GM12878 (cell line): Measurements from ENCODE around the gene HEATR3. TPM values are rescaled to one million over a fixed set of nuclear protein-coding genes. Genes with fewer than 3 reads are reported as not detected.

Source experiments
- ATAC-seq: fragments of 200-7000 bp; cut with Tn5 transposase; 3 replicates; pipeline ENCODE4 v1.9.1; 2020; ENCODE audit warnings: mild to moderate bottlenecking, moderate library complexity
- BruUV-seq: library from RNA; stranded (reverse); fragments of 400-500 nt; replicated peaks from 2 replicates; lab custom pipeline; 2021; lab: Mats Ljungman, UMichigan
- CTCF ChIA-PET: fragments of 300-600 bp; sonication (Branson Sonifier 250); formaldehyde crosslinking; extraction: SDS; loops from one replicate; lab custom pipeline; 2021; ENCODE audit warnings: inconsistent platforms; lab: Yijun Ruan, JAX
- POLR2A ChIA-PET: fragments of 350-600 bp; formaldehyde crosslinking; extraction: SDS; loops from one replicate; lab custom pipeline; 2021; ENCODE audit warnings: inconsistent platforms; lab: Charles Lee
- RAD21 ChIA-PET: fragments of 300-600 bp; sonication (Branson Sonifier 250); formaldehyde crosslinking; loops from one replicate; lab custom pipeline; 2023; ENCODE audit warnings: antibody characterized with exemption; ENCODE audit not compliant: unreplicated experiment; lab: Charles Lee
- SMC1A ChIA-PET: fragments of 300-600 bp; sonication (Branson Sonifier 250); formaldehyde crosslinking; loops from one replicate; lab custom pipeline; 2023; ENCODE audit not compliant: unreplicated experiment, uncharacterized antibody; lab: Charles Lee
- DNase-seq: peaks from one replicate; pipeline ENCODE4 v3.0.0-alpha.2; 2011; ENCODE audit warnings: low read depth, low spot score
- FAIRE-seq: peaks from 3 replicates; lab custom pipeline; 2011; peaks lifted over from hg19 to GRCh38; lab: Jason Lieb, UNC
- H2AFZ ChIP-seq: 2 replicates; pipeline ENCODE4 v1.6.0; 2011; ENCODE audit warnings: low read depth, low read length, control low read depth; ENCODE audit not compliant: control insufficient read depth
- H3K27ac ChIP-seq: 2 replicates; pipeline ENCODE4 v1.5.1; 2011; ENCODE audit warnings: control low read depth; ENCODE audit not compliant: control insufficient read depth, insufficient read depth
- H3K27me3 ChIP-seq, 2 experiments: replicated peaks in 1 of 2; 2 replicates each; pipeline versions ENCODE4 v1.6.0 to v1.6.1; 2011; ENCODE audit warnings: low read length in 1 of 2; ENCODE audit not compliant: control insufficient read depth in 2 of 2, insufficient read depth in 2 of 2
- H3K36me3 ChIP-seq, 2 experiments: 2 replicates each; pipeline ENCODE4 v1.5.1; 2011; ENCODE audit warnings: low read length in 1 of 2; ENCODE audit not compliant: control insufficient read depth in 2 of 2, insufficient read depth in 2 of 2
- H3K4me1 ChIP-seq: 2 replicates; pipeline ENCODE4 v1.6.1; 2011; ENCODE audit warnings: mild to moderate bottlenecking, low read length, moderate library complexity, mixed read lengths; ENCODE audit not compliant: control insufficient read depth, insufficient read depth
- H3K4me2 ChIP-seq: 2 replicates; pipeline ENCODE4 v1.6.0; 2011; ENCODE audit warnings: control low read depth; ENCODE audit not compliant: control insufficient read depth, insufficient read depth
- H3K4me3 ChIP-seq: fragments of 200-600 bp; sonication (generic); 2 replicates; pipeline ENCODE4 v1.5.1; 2016
- H3K79me2 ChIP-seq: 2 replicates; pipeline ENCODE4 v1.6.0; 2011; ENCODE audit warnings: low read length; ENCODE audit not compliant: control insufficient read depth, insufficient read depth
- H3K9ac ChIP-seq: 2 replicates; pipeline ENCODE4 v1.8.0; 2011; ENCODE audit warnings: low read length, control low read depth, mixed read lengths; ENCODE audit not compliant: control insufficient read depth, insufficient read depth
- H3K9me3 ChIP-seq: replicated peaks from 3 replicates; pipeline ENCODE4 v1.5.1; 2011; ENCODE audit warnings: mild to moderate bottlenecking, low read length; ENCODE audit not compliant: control insufficient read depth, insufficient read depth
- H4K20me1 ChIP-seq: 2 replicates; pipeline ENCODE4 v1.6.0; 2011; ENCODE audit not compliant: control insufficient read depth, insufficient read depth
- EZH2 ChIP-seq: IDR thresholded peaks from 2 replicates; pipeline ENCODE4 v1.6.1; 2012; ENCODE audit warnings: low read depth, mild to moderate bottlenecking, control low read depth, inconsistent platforms, low read length, borderline replicate concordance; ENCODE audit not compliant: control insufficient read depth
- FOXM1 ChIP-seq: IDR thresholded peaks from 2 replicates; pipeline ENCODE4 v1.6.1; 2012; ENCODE audit warnings: low read depth, mild to moderate bottlenecking, inconsistent platforms, low read length, moderate library complexity
- HDAC6 ChIP-seq: fragments of 200-600 bp; sonication (generic); IDR thresholded peaks from one replicate; pipeline ENCODE4 v1.8.0; 2017; ENCODE audit warnings: antibody characterized with exemption; ENCODE audit not compliant: unreplicated experiment
- MEF2B ChIP-seq: fragments of 450-650 bp; IDR thresholded peaks from 2 replicates; pipeline ENCODE4 v1.6.1; 2018; ENCODE audit warnings: mild to moderate bottlenecking, moderate library complexity; ENCODE audit not compliant: partially characterized antibody, poor library complexity, severe bottlenecking
- MTA2 ChIP-seq: fragments of 450-650 bp; IDR thresholded peaks from 2 replicates; pipeline ENCODE4 v1.6.1; 2016; ENCODE audit warnings: low read depth, mild to moderate bottlenecking, moderate library complexity
- NBN ChIP-seq: fragments of 450-650 bp; IDR thresholded peaks from 2 replicates; pipeline ENCODE4 v1.6.1; 2016
- NR2C2 ChIP-seq: IDR thresholded peaks from 2 replicates; pipeline ENCODE4 v1.6.1; 2011; ENCODE audit warnings: borderline replicate concordance, low read depth; ENCODE audit not compliant: control insufficient read depth, insufficient read length
- POLR2AphosphoS2 ChIP-seq: IDR thresholded peaks from 2 replicates; pipeline ENCODE4 v1.6.1; 2011; ENCODE audit warnings: low read depth, mild to moderate bottlenecking, low read length, improper control_type of control experiment, moderate library complexity
- RBBP5 ChIP-seq: fragments of 200-600 bp; sonication (generic); conservative IDR thresholded peaks from 2 replicates; pipeline ENCODE4 v1.6.1; 2016
- RELA ChIP-seq: fragments of 450-650 bp; IDR thresholded peaks from 2 replicates; pipeline ENCODE4 v1.8.0; 2014; ENCODE audit warnings: borderline replicate concordance; ENCODE audit not compliant: partially characterized antibody
- SMAD1 ChIP-seq: fragments of 450-650 bp; IDR thresholded peaks from 2 replicates; pipeline ENCODE4 v1.6.1; 2018; ENCODE audit warnings: mild to moderate bottlenecking, low read depth; ENCODE audit not compliant: partially characterized antibody
- SMAD5 ChIP-seq: IDR thresholded peaks from 2 replicates; pipeline ENCODE4 v1.6.1; 2016; ENCODE audit warnings: antibody characterized with exemption, low read depth
- SMARCA5 ChIP-seq: fragments of 450-650 bp; IDR thresholded peaks from 2 replicates; pipeline ENCODE4 v1.6.1; 2017; ENCODE audit warnings: mild to moderate bottlenecking
- SPI1 ChIP-seq: IDR thresholded peaks from 2 replicates; pipeline ENCODE4 v1.6.1; 2011; ENCODE audit warnings: low read depth, mild to moderate bottlenecking, low read length, moderate library complexity, borderline replicate concordance; ENCODE audit not compliant: insufficient read depth
- SREBF1 ChIP-seq: IDR thresholded peaks from 2 replicates; pipeline ENCODE4 v1.6.1; 2012; ENCODE audit warnings: mild to moderate bottlenecking, low read length
- TARDBP ChIP-seq: IDR thresholded peaks from 2 replicates; pipeline ENCODE4 v1.6.1; 2016; ENCODE audit warnings: borderline replicate concordance
- TCF3 ChIP-seq: IDR thresholded peaks from 2 replicates; pipeline ENCODE4 v1.6.1; 2012; ENCODE audit warnings: low read depth, mild to moderate bottlenecking, low read length, borderline replicate concordance; ENCODE audit not compliant: insufficient read depth
- ZBED1 ChIP-seq: IDR thresholded peaks from 2 replicates; pipeline ENCODE4 v1.6.1; 2016; ENCODE audit warnings: borderline replicate concordance
- ZNF207 ChIP-seq: fragments of 450-650 bp; IDR thresholded peaks from 2 replicates; pipeline ENCODE4 v1.6.1; 2014; ENCODE audit warnings: antibody characterized with exemption, mild to moderate bottlenecking, borderline replicate concordance
- WGBS: methylation state at CpG from one replicate; pipeline ENCODE4 v1.1.6; 2016; ENCODE audit warnings: low lambda C conversion rate; ENCODE audit not compliant: insufficient replicate concordance, insufficient coverage; ENCODE audit errors: missing lambda C conversion rate; 5-methylcytosine and 5-hydroxymethylcytosine counted together
- in situ Hi-C: fragments of 300-500 bp; cut with MboI; formaldehyde crosslinking; loops from 9 replicates; pipeline ENCODE4 v1.14.3; 2018; ENCODE audit warnings: mixed read lengths
- intact Hi-C: fragments of 100-400 bp; cut with micrococcal nuclease; formaldehyde crosslinking; loops from one replicate; pipeline ENCODE4 v1.14.2; 2022; ENCODE audit not compliant: unreplicated experiment
- polyA plus RNA-seq, 11 experiments: library from polyadenylated mRNA; depleted of rRNA in 4 of 11; unstranded in 6 of 11; stranded (reverse) in 5 of 11; fragments of >200 nt; fragmentation: Nextera tagmentation in 4 of 11; fragmentation: Illumina TruSeq in 1 of 11; extraction: Ambion mirVana in 4 of 11; extraction: Trizol in 1 of 11; gene quantifications; 1 replicate in 1 of 11; 2 replicates in 10 of 11; pipeline versions ENCODE4 v1.2.1 to v1.2.3, GENCODE V29; 2011 to 2016; ENCODE audit warnings: inconsistent platforms in 2 of 11, missing spikeins in 2 of 11, low read depth in 1 of 11
- total RNA-seq, 4 experiments: library from RNA; depleted of rRNA in 3 of 4; stranded (reverse); fragments of >200 nt in 3 of 4; fragmentation: Illumina TruSeq in 1 of 4; extraction: Trizol in 1 of 4; gene quantifications; 2 replicates each; pipeline versions ENCODE4 v1.2.1 to v1.2.3, GENCODE V29; 2013 to 2021
- TF ChIP-seq, protein P1 (sequence below): IDR thresholded peaks from 2 replicates; pipeline ENCODE4 v1.6.1; 2011; ENCODE audit warnings: low read depth, low read length, improper control_type of control experiment, borderline replicate concordance
- TF ChIP-seq, protein P2 (sequence below): fragments of 450-650 bp; IDR thresholded peaks from 2 replicates; pipeline ENCODE4 v1.6.1; 2017; ENCODE audit warnings: mild to moderate bottlenecking, low read depth, inconsistent platforms; ENCODE audit not compliant: poor library complexity, severe bottlenecking

The HEATR3 gene
- total and polyA plus RNA-seq, 10 of the 15 experiments (the other 5 are each of a cell fraction or from before 2014, with no cell fraction given) = 1.5 to 30.0 (median 17.7) TPM

DNA sequence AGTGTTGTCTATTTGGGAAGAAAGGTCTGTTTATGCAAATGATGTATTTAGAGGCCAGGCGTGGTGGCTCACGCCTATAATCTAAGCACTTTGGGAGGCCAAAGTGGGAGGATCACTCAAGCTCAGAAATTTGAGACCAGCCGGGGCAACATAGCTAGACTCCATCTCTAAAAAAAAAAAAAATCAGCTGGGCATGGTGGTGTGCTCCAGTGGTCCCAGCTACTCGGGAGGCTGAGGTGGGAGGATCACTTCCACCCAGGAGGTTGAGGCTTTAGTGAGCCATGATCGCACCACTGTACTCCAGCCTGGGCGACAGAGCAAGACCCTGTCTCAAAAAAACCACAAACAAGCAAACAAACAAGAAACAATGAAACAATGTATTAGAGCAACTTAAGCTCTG, 18.9 kb upstream of the HEATR3 start (continued):
- TF ChIP-seq TCF3 = no peak

DNA sequence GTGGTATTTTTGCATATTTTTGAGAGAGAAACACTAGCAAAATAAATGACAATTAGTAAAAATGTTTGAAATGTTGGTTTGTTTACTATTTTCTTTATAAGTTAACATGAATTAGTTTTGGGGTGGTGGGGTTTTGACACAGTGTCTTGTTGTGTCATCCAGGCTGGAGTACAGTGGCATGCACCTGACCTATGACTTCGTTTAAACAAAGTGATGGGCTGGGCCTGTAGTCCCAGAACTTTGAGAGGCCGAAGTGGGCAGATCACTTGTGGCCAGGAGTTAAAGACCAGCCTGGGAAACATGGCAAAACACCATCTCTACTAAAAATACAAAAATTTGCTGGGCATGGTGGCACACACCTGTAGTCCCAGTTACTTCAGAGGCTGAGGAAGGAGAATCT, 17.9 kb upstream of the HEATR3 start:
- intact Hi-C loops (no loop called here), in situ Hi-C loops (no loop called here)
- POLR2A ChIA-PET = no interaction called here
- H3K9ac ChIP-seq = no peak overlapping the region
- ATAC-seq (no peak), FAIRE-seq (no peak), DNase-seq (no peak)
- H3K4me1 ChIP-seq = no peaks in the 10 kb centered on the region
- no peaks in the 10 kb centered on the region for H3K36me3 ChIP-seq
- SMC1A ChIA-PET = no interaction called here
- no peak overlapping the region for H3K4me2 ChIP-seq
- RAD21 ChIA-PET = no interaction called here
- no TSS peak for BruUV-seq
- H3K27me3 ChIP-seq = no peaks in the 10 kb centered on the region
- no peaks in the 10 kb centered on the region for H4K20me1 ChIP-seq
- CTCF ChIA-PET = no interaction called here
- no peaks in the 10 kb centered on the region for H3K9me3 ChIP-seq
- no peaks in the 10 kb centered on the region for H3K79me2 ChIP-seq
- no peak for TF ChIP-seq RELA
- TF ChIP-seq RBBP5 = no peak
- no peak for TF ChIP-seq TARDBP
- TF ChIP-seq SMAD1 = no peak
- TF ChIP-seq ZNF207 = no peak
- no peak for TF ChIP-seq SMARCA5
- no peak for TF ChIP-seq ZBED1
- TF ChIP-seq, protein P1, sequence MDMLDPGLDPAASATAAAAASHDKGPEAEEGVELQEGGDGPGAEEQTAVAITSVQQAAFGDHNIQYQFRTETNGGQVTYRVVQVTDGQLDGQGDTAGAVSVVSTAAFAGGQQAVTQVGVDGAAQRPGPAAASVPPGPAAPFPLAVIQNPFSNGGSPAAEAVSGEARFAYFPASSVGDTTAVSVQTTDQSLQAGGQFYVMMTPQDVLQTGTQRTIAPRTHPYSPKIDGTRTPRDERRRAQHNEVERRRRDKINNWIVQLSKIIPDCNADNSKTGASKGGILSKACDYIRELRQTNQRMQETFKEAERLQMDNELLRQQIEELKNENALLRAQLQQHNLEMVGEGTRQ = no peak
- TF ChIP-seq EZH2 = no peak
- no peak for TF ChIP-seq MTA2
- no peak for TF ChIP-seq SREBF1
- no peak for TF ChIP-seq SMAD5
- no peak for TF ChIP-seq FOXM1
- TF ChIP-seq POLR2AphosphoS2 = no peak
- TF ChIP-seq NBN = no peak
- TF ChIP-seq SPI1 = no peak
- no peak for TF ChIP-seq NR2C2
- TF ChIP-seq MEF2B = no peak
- TF ChIP-seq, protein P2, sequence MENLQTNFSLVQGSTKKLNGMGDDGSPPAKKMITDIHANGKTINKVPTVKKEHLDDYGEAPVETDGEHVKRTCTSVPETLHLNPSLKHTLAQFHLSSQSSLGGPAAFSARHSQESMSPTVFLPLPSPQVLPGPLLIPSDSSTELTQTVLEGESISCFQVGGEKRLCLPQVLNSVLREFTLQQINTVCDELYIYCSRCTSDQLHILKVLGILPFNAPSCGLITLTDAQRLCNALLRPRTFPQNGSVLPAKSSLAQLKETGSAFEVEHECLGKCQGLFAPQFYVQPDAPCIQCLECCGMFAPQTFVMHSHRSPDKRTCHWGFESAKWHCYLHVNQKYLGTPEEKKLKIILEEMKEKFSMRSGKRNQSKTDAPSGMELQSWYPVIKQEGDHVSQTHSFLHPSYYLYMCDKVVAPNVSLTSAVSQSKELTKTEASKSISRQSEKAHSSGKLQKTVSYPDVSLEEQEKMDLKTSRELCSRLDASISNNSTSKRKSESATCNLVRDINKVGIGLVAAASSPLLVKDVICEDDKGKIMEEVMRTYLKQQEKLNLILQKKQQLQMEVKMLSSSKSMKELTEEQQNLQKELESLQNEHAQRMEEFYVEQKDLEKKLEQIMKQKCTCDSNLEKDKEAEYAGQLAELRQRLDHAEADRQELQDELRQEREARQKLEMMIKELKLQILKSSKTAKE = no peak
- TF ChIP-seq HDAC6 = no peak
- WGBS = 16% methylated on average over 2 of the region's 2 CpGs
- no peak overlapping the region for H2AFZ ChIP-seq
- H3K4me3 ChIP-seq = no peak overlapping the region
- H3K27ac ChIP-seq = no peak overlapping the region
